ENCODE data around the gene GMNN. TPM values are rescaled to one million over a fixed set of nuclear protein-coding genes. Genes with fewer than 3 reads are reported as not detected.

Gene GMNN
- total RNA-seq, 1 experiment from 2014 or later: 53.1 TPM

DNA sequence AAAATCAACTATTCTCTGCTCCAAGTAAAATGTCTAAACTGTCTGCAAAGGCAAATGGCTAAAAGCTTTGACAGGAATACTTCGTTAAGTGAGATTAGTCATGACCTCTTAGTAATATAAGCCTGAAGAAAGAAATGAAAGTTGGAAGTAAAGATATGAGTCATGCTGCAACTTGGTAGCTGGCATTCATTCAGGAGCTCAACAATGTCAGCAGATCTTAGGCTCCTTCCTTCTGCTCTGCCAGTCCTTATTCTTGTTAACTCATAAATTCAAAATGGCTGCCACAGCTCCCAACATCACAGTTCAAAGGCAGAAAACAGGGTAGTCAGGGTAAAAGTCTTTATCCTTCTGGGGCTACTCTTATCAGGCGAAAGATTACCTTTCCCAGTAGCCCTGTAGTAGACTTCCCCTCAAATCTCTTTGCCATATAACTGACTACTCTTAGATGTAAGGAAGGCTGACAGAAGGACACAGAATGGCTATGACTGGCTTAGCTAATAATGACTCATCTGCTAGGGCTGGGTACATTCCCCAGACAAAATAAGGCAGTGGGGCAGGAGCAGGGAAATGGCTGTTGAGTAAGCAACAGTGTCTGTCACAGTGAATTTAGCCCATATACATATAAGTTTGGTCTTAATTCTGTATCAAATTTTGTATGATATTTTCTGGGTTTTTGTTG is 31.3 kb upstream of the GMNN start:
- Histone ChIP-seq H3K27ac (ENCODE audit: low read length) (no peak overlapping the region), H3K9me3 (ENCODE audit: control insufficient read depth, insufficient read depth, low read depth, low read length) (no peaks in the 10 kb centered on the region), H3K4me3 (ENCODE audit: low read depth in 2 of 2, low read length in 2 of 2) (no peak overlapping the region), H3K4me1 (ENCODE audit: control insufficient read depth, insufficient read depth, low read length) (no peaks in the 10 kb centered on the region), H3K27me3 (ENCODE audit: control insufficient read depth, insufficient read depth, low read length) (no peaks in the 10 kb centered on the region), H3K36me3 (ENCODE audit: control insufficient read depth, insufficient read depth, low read length) (no peaks in the 10 kb centered on the region)
- ChIA-PET POLR2A (no interaction called here), CTCF (interaction anchor here (0.7 kb wide), 1 partner anchor 171 kb away, joined by 3 read pairs; no protein-coding TSS in a partner anchor)
- in situ Hi-C loops (cut with HindIII; ENCODE audit: low pct_unique_long_range_greater_than_20kb, low sequenced_read_pairs): no loop called here
- ATAC-seq (peak; percentile 92), DNase-seq (ENCODE audit: low read depth, low spot score) (peak; percentile 73)
- intact Hi-C loops (cut with micrococcal nuclease; ENCODE audit: unreplicated experiment): no loop called here
- no peak for TF ChIP-seq POLR2AphosphoS5 (IDR thresholded peaks at IDR 0.05; ENCODE audit: low read depth, low read length)
- TF ChIP-seq, protein P1, sequence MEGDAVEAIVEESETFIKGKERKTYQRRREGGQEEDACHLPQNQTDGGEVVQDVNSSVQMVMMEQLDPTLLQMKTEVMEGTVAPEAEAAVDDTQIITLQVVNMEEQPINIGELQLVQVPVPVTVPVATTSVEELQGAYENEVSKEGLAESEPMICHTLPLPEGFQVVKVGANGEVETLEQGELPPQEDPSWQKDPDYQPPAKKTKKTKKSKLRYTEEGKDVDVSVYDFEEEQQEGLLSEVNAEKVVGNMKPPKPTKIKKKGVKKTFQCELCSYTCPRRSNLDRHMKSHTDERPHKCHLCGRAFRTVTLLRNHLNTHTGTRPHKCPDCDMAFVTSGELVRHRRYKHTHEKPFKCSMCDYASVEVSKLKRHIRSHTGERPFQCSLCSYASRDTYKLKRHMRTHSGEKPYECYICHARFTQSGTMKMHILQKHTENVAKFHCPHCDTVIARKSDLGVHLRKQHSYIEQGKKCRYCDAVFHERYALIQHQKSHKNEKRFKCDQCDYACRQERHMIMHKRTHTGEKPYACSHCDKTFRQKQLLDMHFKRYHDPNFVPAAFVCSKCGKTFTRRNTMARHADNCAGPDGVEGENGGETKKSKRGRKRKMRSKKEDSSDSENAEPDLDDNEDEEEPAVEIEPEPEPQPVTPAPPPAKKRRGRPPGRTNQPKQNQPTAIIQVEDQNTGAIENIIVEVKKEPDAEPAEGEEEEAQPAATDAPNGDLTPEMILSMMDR (IDR thresholded peaks at IDR 0.05): no peak
- no peak for TF ChIP-seq SIN3A (IDR thresholded peaks at IDR 0.05; ENCODE audit: borderline replicate concordance, insufficient read depth, low read depth, low read length)
- TF ChIP-seq REST (IDR thresholded peaks at IDR 0.05; ENCODE audit: insufficient read depth in 1 of 2, low read depth in 2 of 2, low read length in 1 of 2): no peak
- TF ChIP-seq TCF7L2 (IDR thresholded peaks at IDR 0.05; ENCODE audit: low read depth, low read length): no peak
- BruUV-seq (replicated peaks): no TSS peak

DNA sequence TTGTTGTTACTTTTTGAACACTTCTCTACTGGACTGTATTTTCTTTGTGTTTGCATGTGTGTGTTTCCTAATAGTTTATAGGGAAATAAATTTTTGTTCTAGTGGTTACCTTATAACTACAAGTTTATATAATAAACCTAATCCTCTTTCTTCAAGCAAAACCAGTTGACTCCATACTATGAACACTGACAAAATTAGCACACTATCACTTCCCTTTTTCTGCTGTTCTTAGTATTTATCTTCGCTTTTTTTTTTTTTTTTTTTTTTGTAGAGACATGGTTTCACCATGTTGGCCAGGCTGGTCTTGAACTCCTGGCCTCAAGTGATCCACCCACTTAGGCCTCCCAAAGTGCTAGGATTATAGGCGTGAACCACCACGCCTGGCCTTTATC is 30.8 kb upstream of the GMNN start:
- intact Hi-C loops (cut with micrococcal nuclease; ENCODE audit: unreplicated experiment): no loop called here
- ChIA-PET CTCF (interaction anchor here (0.7 kb wide), 1 partner anchor 171 kb away, joined by 3 read pairs; no protein-coding TSS in a partner anchor), POLR2A (no interaction called here)
- in situ Hi-C loops (cut with HindIII; ENCODE audit: low pct_unique_long_range_greater_than_20kb, low sequenced_read_pairs): no loop called here
- Histone ChIP-seq H3K4me3 (ENCODE audit: low read depth in 2 of 2, low read length in 2 of 2) (no peak overlapping the region), H3K4me1 (ENCODE audit: control insufficient read depth, insufficient read depth, low read length) (no peaks in the 10 kb centered on the region), H3K9me3 (ENCODE audit: control insufficient read depth, insufficient read depth, low read depth, low read length) (no peaks in the 10 kb centered on the region), H3K27ac (ENCODE audit: low read length) (no peak overlapping the region), H3K27me3 (ENCODE audit: control insufficient read depth, insufficient read depth, low read length) (no peaks in the 10 kb centered on the region), H3K36me3 (ENCODE audit: control insufficient read depth, insufficient read depth, low read length) (no peaks in the 10 kb centered on the region)
- no peak for ATAC-seq
- DNase-seq (ENCODE audit: low read depth, low spot score): no peak
- no peak for TF ChIP-seq POLR2AphosphoS5 (IDR thresholded peaks at IDR 0.05; ENCODE audit: low read depth, low read length)
- TF ChIP-seq, protein P1 (IDR thresholded peaks at IDR 0.05): no peak
- no peak for TF ChIP-seq TCF7L2 (IDR thresholded peaks at IDR 0.05; ENCODE audit: low read depth, low read length)
- TF ChIP-seq SIN3A (IDR thresholded peaks at IDR 0.05; ENCODE audit: borderline replicate concordance, insufficient read depth, low read depth, low read length): no peak
- TF ChIP-seq REST (IDR thresholded peaks at IDR 0.05; ENCODE audit: insufficient read depth in 1 of 2, low read depth in 2 of 2, low read length in 1 of 2): no peak
- BruUV-seq (replicated peaks): no TSS peak

All from Panc1 (cell line).